SKM-1 treated with dmso at 0.1 percent for 144 hours (cell line): ENCODE data around the gene NAV1.
"Not testable (repeated sequence)": the region's sequence is repeated elsewhere in the genome, so short reads cannot be mapped to it uniquely, and the experiment has no call there.

ENCODE experiments used
- DNase-seq: peaks from one replicate; lab custom pipeline; 2025; ENCODE audit not compliant: unreplicated experiment; lab: John Stamatoyannopoulos, UW

NAV1 gene

GRCh38 chr1:201504179-201504631 is 34.7 kb upstream of the NAV1 start:
- no peak for DNase-seq

- no peak for DNase-seq
Observed at GRCh38 chr1:201504799-201505502, 34.0 kb upstream of the NAV1 start.

GRCh38 chr1:201505503-201505890 is 33.4 kb upstream of the NAV1 start:
- DNase-seq = peak; percentile 17

- DNase-seq = no peak
Observed at GRCh38 chr1:201506092-201506491, 32.8 kb upstream of the NAV1 start.

- DNase-seq = peak; percentile 72
Observed at GRCh38 chr1:201506557-201507359, 32.2 kb upstream of the NAV1 start, which contains the start of gene CSRP1. CSRP1 (minus strand) TSS chr1:201507123; CDS start chr1:201496303, 10,820 bp downstream.

- no peak for DNase-seq
Observed at GRCh38 chr1:201507360-201507675, 31.6 kb upstream of the NAV1 start.

GRCh38 chr1:201508809-201509208 is 30.1 kb upstream of the NAV1 start:
- no peak for DNase-seq

GRCh38 chr1:201509601-201510374 is 29.1 kb upstream of the NAV1 start:
- no peak for DNase-seq

- no peak for DNase-seq
Observed at GRCh38 chr1:201510734-201511133, 28.2 kb upstream of the NAV1 start.

- no peak for DNase-seq
Observed at GRCh38 chr1:201511396-201511940, 27.5 kb upstream of the NAV1 start.

GRCh38 chr1:201511941-201512539 is 26.9 kb upstream of the NAV1 start:
- peak; percentile 94 for DNase-seq

- no peak for DNase-seq
Observed at GRCh38 chr1:201513498-201514243, 25.3 kb upstream of the NAV1 start.

- no peak for DNase-seq
Observed at GRCh38 chr1:201514466-201514865, 24.5 kb upstream of the NAV1 start.

GRCh38 chr1:201515062-201515750 is 23.7 kb upstream of the NAV1 start:
- DNase-seq = no peak

GRCh38 chr1:201515895-201516294 is 23.0 kb upstream of the NAV1 start:
- DNase-seq = no peak

- DNase-seq = no peak
Observed at GRCh38 chr1:201516511-201517127, 22.3 kb upstream of the NAV1 start.

- no peak for DNase-seq
Observed at GRCh38 chr1:201517631-201518030, 21.3 kb upstream of the NAV1 start.

- DNase-seq = no peak
Observed at GRCh38 chr1:201518071-201518470, 20.9 kb upstream of the NAV1 start.

GRCh38 chr1:201520046-201520575 is 18.8 kb upstream of the NAV1 start:
- DNase-seq = not testable (repeated sequence)
